GM12878 (cell line): ENCODE results near the gene CLPTM1.
"Not testable (repeated sequence)": the region's sequence is repeated elsewhere in the genome, so short reads cannot be mapped to it uniquely, and the experiment has no call there.

Experiments
- CBX5 ChIP-seq: sonication (generic); IDR thresholded peaks from 2 replicates; pipeline ENCODE4 v1.6.1; 2016; ENCODE audit warnings: low read depth, moderate library complexity, mild to moderate bottlenecking, inconsistent platforms
- CEBPB ChIP-seq, 2 experiments: fragments of 150-350 bp in 1 of 2; IDR thresholded peaks; 2 replicates each; pipeline ENCODE4 v1.6.1; 2012 to 2014; ENCODE audit warnings: low read depth in 2 of 2, low read length in 2 of 2, borderline replicate concordance in 1 of 2, inconsistent platforms in 1 of 2
- EZH2 ChIP-seq: IDR thresholded peaks from 2 replicates; pipeline ENCODE4 v1.6.1; 2012; ENCODE audit warnings: low read depth, mild to moderate bottlenecking, control low read depth, inconsistent platforms, low read length, borderline replicate concordance; ENCODE audit not compliant: control insufficient read depth
- FOS ChIP-seq: IDR thresholded peaks from 3 replicates; pipeline ENCODE4 v1.6.1; 2011; ENCODE audit warnings: borderline replicate concordance; ENCODE audit not compliant: insufficient read length; ENCODE audit errors: extremely low read depth
- HDAC6 ChIP-seq: fragments of 200-600 bp; sonication (generic); IDR thresholded peaks from one replicate; pipeline ENCODE4 v1.8.0; 2017; ENCODE audit warnings: antibody characterized with exemption; ENCODE audit not compliant: unreplicated experiment
- KDM1A ChIP-seq: fragments of 200-600 bp; sonication (generic); IDR thresholded peaks from 2 replicates; pipeline ENCODE4 v1.6.1; 2016; ENCODE audit warnings: borderline replicate concordance
- PAX8 ChIP-seq: fragments of 450-650 bp; IDR thresholded peaks from 2 replicates; pipeline ENCODE4 v1.6.1; 2017; ENCODE audit warnings: mild to moderate bottlenecking, moderate library complexity
- POLR2A ChIP-seq: IDR thresholded peaks from 2 replicates; pipeline ENCODE4 v1.6.1; 2011; ENCODE audit warnings: low read depth, mild to moderate bottlenecking, low read length
- RELA ChIP-seq: fragments of 450-650 bp; IDR thresholded peaks from 2 replicates; pipeline ENCODE4 v1.8.0; 2014; ENCODE audit warnings: borderline replicate concordance; ENCODE audit not compliant: partially characterized antibody
- SIX5 ChIP-seq: IDR thresholded peaks from 2 replicates; pipeline ENCODE4 v1.6.1; 2011; ENCODE audit warnings: mild to moderate bottlenecking, low read depth, low read length, moderate library complexity; ENCODE audit not compliant: severe bottlenecking
- SUZ12 ChIP-seq: fragments of 200-600 bp; sonication (generic); IDR thresholded peaks from one replicate; pipeline ENCODE4 v1.6.1; 2018; ENCODE audit warnings: antibody characterized with exemption, mild to moderate bottlenecking; ENCODE audit not compliant: unreplicated experiment
- TF ChIP-seq, protein P1 (sequence below), 3 experiments: IDR thresholded peaks in 2 of 3; conservative IDR thresholded peaks in 1 of 3; 2 replicates each; pipeline ENCODE4 v1.5.1; 2011; ENCODE audit warnings: low read depth in 3 of 3, low read length in 3 of 3, mild to moderate bottlenecking in 3 of 3, control low read depth in 2 of 3, moderate library complexity in 2 of 3, inconsistent platforms in 1 of 3, mixed read lengths in 1 of 3; ENCODE audit not compliant: control insufficient read depth in 2 of 3, insufficient read depth in 1 of 3; ENCODE audit errors: extremely low read depth in 1 of 3

DNA sequence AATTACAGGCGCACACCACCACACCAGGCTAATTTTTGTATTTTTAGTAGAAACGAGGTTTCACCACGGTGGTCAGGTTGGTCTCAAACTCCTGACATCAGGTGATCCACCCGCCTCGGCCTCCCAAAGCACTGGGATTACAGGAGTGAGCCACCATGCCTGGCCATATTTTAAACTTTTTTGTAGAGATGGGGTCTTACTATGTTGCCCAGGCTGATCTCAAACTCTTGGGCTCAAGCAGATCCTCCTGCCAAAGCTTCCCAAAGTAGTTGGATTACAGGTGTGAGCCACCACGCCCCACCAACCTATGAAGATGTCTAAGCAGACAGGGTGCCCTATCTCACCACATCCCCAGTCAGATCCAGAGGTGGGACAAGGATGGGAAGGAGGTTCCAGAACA lies 43.3 kb upstream of the CLPTM1 start:
- not testable (repeated sequence) for TF ChIP-seq KDM1A; RELA; PAX8; EZH2; HDAC6; CBX5; SUZ12; FOS; POLR2A; CEBPB (IDR thresholded peaks at IDR 0.05; ENCODE audit: borderline replicate concordance in 1 of 2, low read depth in 2 of 2, low read length in 2 of 2); SIX5
- TF ChIP-seq, protein P1, sequence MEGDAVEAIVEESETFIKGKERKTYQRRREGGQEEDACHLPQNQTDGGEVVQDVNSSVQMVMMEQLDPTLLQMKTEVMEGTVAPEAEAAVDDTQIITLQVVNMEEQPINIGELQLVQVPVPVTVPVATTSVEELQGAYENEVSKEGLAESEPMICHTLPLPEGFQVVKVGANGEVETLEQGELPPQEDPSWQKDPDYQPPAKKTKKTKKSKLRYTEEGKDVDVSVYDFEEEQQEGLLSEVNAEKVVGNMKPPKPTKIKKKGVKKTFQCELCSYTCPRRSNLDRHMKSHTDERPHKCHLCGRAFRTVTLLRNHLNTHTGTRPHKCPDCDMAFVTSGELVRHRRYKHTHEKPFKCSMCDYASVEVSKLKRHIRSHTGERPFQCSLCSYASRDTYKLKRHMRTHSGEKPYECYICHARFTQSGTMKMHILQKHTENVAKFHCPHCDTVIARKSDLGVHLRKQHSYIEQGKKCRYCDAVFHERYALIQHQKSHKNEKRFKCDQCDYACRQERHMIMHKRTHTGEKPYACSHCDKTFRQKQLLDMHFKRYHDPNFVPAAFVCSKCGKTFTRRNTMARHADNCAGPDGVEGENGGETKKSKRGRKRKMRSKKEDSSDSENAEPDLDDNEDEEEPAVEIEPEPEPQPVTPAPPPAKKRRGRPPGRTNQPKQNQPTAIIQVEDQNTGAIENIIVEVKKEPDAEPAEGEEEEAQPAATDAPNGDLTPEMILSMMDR (IDR thresholded peaks at IDR 0.05 in 2 of 3, conservative IDR thresholded peaks at IDR 0.05 in 1 of 3; ENCODE audit: control insufficient read depth in 2 of 3, extremely low read depth in 1 of 3, insufficient read depth in 1 of 3, low read depth in 3 of 3, low read length in 3 of 3), result not testable (repeated sequence)
